ENCODE measurements around the gene MAB21L4. TPM values are rescaled to one million over a fixed set of nuclear protein-coding genes. Genes with fewer than 3 reads are reported as not detected.

Gene MAB21L4
- total and polyA plus RNA-seq, 4 donors, result 0.22 to 0.35 TPM; not detected in 2

- Histone ChIP-seq H3K27me3 (ENCODE audit: control insufficient read depth, insufficient read depth, low read length) (no peaks in the 10 kb centered on the region), H3K4me1 (ENCODE audit: control insufficient read depth, insufficient read depth, low read length) (peaks cover 2% of the 10 kb centered on the region), H3K27ac (ENCODE audit: low read depth, low read length) (no peak overlapping the region), H3K4me3 (ENCODE audit: low read depth, low read length) (no peak overlapping the region), H3K36me3 (ENCODE audit: control insufficient read depth, insufficient read depth, low read length) (no peaks in the 10 kb centered on the region), H3K9me3 (ENCODE audit: control insufficient read depth, insufficient read depth, low read length) (no peaks in the 10 kb centered on the region)
- DNase-seq (ENCODE audit: low read depth in 4 of 6, low spot score in 6 of 6), result no peak
- WGBS (ENCODE audit: insufficient coverage), result 80% methylated on average over 7 of the region's 7 CpGs
Observed at GRCh38 chr2:240879105-240879504, 16.9 kb downstream of the MAB21L4 start.

- no peak for DNase-seq (ENCODE audit: low read depth in 4 of 6, low spot score in 6 of 6)
- Histone ChIP-seq H3K36me3 (ENCODE audit: control insufficient read depth, insufficient read depth, low read length) (no peaks in the 10 kb centered on the region), H3K27ac (ENCODE audit: low read depth, low read length) (no peak overlapping the region), H3K9me3 (ENCODE audit: control insufficient read depth, insufficient read depth, low read length) (no peaks in the 10 kb centered on the region), H3K27me3 (ENCODE audit: control insufficient read depth, insufficient read depth, low read length) (no peaks in the 10 kb centered on the region), H3K4me1 (ENCODE audit: control insufficient read depth, insufficient read depth, low read length) (peaks cover 2% of the 10 kb centered on the region), H3K4me3 (ENCODE audit: low read depth, low read length) (no peak overlapping the region)
- WGBS (ENCODE audit: insufficient coverage), result 93% methylated on average over 15 of the region's 18 CpGs
Observed at GRCh38 chr2:240878341-240878936, 17.5 kb downstream of the MAB21L4 start.

DNA sequence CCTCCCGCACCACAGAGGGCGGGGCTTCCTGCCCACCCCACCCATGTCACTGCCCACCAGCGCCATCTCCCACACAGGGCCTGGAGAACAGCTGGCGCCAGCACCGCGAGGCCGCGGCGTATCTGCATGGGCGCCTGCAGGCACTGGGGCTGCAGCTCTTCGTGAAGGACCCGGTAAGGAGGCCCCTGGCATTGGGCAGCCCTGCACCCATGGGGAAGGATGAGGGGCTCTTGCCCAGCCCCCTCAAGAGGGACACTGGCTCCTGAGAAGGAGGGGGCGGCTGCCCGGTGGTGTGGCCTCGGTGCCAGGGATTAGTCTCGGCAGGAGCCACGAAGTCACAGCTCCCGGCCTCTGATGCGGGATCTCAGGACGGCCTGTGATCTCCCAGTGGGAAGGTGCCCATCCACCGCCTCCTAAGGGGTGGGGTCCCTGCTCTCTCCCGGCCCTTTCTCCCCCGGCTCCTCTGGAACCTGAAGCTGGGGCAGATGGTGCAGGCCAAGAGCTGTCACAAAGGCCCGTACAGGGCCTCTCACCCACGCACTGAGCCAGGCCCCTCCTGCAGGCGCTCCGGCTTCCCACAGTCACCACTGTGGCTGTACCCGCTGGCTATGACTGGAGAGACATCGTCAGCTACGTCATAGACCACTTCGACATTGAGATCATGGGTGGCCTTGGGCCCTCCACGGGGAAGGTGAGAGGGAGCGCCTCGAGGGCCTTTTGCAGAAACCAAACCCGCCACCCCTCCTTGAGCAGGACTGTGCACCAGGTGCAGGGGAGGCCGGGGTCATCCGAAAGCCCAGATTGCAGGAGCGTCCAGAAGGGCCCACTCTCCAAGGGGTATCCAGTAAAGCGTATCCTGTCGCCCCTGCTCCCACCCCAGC is 18.3 kb downstream of the MAB21L4 start:
- Histone ChIP-seq H3K27ac (ENCODE audit: low read depth, low read length) (no peak overlapping the region), H3K4me3 (ENCODE audit: low read depth, low read length) (no peak overlapping the region), H3K36me3 (ENCODE audit: control insufficient read depth, insufficient read depth, low read length) (no peaks in the 10 kb centered on the region), H3K4me1 (ENCODE audit: control insufficient read depth, insufficient read depth, low read length) (peaks cover 2% of the 10 kb centered on the region), H3K9me3 (ENCODE audit: control insufficient read depth, insufficient read depth, low read length) (no peaks in the 10 kb centered on the region), H3K27me3 (ENCODE audit: control insufficient read depth, insufficient read depth, low read length) (no peaks in the 10 kb centered on the region)
- WGBS (ENCODE audit: insufficient coverage), result 86% methylated on average over 32 of the region's 40 CpGs
- no peak for DNase-seq (ENCODE audit: low read depth in 4 of 6, low spot score in 6 of 6)

- 82% methylated on average over 14 of the region's 18 CpGs for WGBS (ENCODE audit: insufficient coverage)
- Histone ChIP-seq H3K9me3 (ENCODE audit: control insufficient read depth, insufficient read depth, low read length) (no peaks in the 10 kb centered on the region), H3K27me3 (ENCODE audit: control insufficient read depth, insufficient read depth, low read length) (no peaks in the 10 kb centered on the region), H3K4me1 (ENCODE audit: control insufficient read depth, insufficient read depth, low read length) (peaks cover 2% of the 10 kb centered on the region), H3K27ac (ENCODE audit: low read depth, low read length) (no peak overlapping the region), H3K36me3 (ENCODE audit: control insufficient read depth, insufficient read depth, low read length) (no peaks in the 10 kb centered on the region), H3K4me3 (ENCODE audit: low read depth, low read length) (no peak overlapping the region)
- no peak for DNase-seq (ENCODE audit: low read depth in 4 of 6, low spot score in 6 of 6)
Observed at GRCh38 chr2:240876475-240877251, 19.3 kb downstream of the MAB21L4 start.

GRCh38 chr2:240876035-240876474 is 19.9 kb downstream of the MAB21L4 start:
- Histone ChIP-seq H3K4me3 (ENCODE audit: low read depth, low read length) (no peak overlapping the region), H3K27ac (ENCODE audit: low read depth, low read length) (no peak overlapping the region), H3K27me3 (ENCODE audit: control insufficient read depth, insufficient read depth, low read length) (no peaks in the 10 kb centered on the region), H3K36me3 (ENCODE audit: control insufficient read depth, insufficient read depth, low read length) (no peaks in the 10 kb centered on the region), H3K4me1 (ENCODE audit: control insufficient read depth, insufficient read depth, low read length) (peaks cover 2% of the 10 kb centered on the region), H3K9me3 (ENCODE audit: control insufficient read depth, insufficient read depth, low read length) (no peaks in the 10 kb centered on the region)
- 64% methylated on average over 7 of the region's 7 CpGs for WGBS (ENCODE audit: insufficient coverage)
- no peak for DNase-seq (ENCODE audit: low read depth in 4 of 6, low spot score in 6 of 6)

GRCh38 chr2:240875228-240876034 is 20.5 kb downstream of the MAB21L4 start:
- H3K9me3 ChIP-seq (ENCODE audit: control insufficient read depth, insufficient read depth, low read length), result no peaks in the 10 kb centered on the region
- H3K27ac ChIP-seq (ENCODE audit: low read depth, low read length), result no peak overlapping the region
- no peaks in the 10 kb centered on the region for H3K27me3 ChIP-seq (ENCODE audit: control insufficient read depth, insufficient read depth, low read length)
- H3K36me3 ChIP-seq (ENCODE audit: control insufficient read depth, insufficient read depth, low read length), result no peaks in the 10 kb centered on the region
- WGBS (ENCODE audit: insufficient coverage), result 91% methylated on average over 22 of the region's 22 CpGs
- no peak for DNase-seq (ENCODE audit: low read depth in 4 of 6, low spot score in 6 of 6)
- peaks cover 2% of the 10 kb centered on the region for H3K4me1 ChIP-seq (ENCODE audit: control insufficient read depth, insufficient read depth, low read length)
- H3K4me3 ChIP-seq (ENCODE audit: low read depth, low read length), result no peak overlapping the region

DNA sequence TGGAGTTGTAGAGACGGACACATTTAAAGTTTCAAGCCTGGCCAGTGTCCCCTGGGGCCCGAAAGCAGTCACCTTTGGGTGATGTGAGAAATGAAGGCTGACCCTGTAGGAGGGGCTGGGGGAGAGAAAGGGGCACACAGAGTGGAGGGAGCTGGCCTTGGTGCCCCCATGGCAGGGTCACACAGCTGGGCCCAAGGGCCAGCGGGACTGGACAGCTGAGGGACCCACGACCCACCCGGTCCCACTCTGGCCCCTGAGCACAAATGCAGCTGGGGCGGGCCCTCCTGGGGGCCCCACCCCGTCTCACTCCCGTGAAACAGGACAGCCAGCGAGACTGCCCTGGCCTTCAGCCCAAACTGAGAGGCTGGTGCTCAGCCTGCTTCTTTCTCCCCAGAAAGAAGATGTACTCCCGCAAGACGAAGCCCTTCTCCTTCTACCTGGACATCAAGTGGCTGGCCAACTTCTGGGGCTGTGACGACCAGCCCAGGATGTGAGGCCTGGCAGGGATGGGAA is 21.2 kb downstream of the MAB21L4 start:
- no peak for DNase-seq (ENCODE audit: low read depth in 4 of 6, low spot score in 6 of 6)
- 84% methylated on average over 10 of the region's 12 CpGs for WGBS (ENCODE audit: insufficient coverage)

DNA sequence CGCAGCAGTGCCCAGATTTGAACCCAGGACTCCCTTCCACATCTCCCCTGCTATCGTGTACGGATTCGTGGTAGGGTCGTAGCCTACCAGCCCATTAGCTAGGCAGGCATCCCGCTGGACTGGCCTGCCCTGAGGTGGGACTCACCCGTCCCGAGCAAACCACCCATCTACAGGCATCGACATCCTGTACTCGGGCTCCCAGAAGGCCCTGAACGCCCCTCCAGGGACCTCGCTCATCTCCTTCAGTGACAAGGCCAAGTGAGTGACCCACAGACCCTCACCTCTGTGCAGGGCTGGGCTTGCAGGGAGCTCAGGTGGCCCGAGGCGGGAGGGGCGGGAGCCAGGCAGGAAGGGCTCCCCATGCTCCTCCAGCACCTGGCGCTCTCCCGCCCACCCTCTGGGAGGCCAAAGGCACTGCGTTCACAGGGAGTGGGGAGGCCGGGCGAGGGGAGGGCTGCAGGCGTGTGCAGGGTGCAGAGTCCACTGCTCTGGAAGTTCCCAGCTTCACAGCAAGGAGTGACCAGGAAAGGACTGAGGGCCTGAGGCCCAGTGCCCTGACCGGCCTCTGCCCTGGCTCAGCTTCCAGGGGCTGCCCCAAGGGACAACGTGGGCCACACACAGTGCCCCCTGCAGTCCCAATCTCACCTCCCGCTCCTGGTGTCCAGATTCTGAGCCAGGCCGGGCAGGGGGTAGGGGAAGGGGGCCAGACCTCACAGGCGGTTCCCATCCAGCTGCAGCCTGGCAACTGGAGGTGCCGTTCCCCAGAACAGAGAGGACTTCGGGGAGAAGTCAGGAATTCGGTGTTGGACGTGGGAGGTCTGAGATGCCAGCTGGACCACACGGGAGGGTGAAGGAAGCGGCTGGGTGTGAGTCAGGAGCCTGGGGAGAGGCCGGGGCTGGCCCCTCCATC is 21.9 kb downstream of the MAB21L4 start:
- H3K27ac ChIP-seq (ENCODE audit: low read depth, low read length), result no peak overlapping the region
- WGBS (ENCODE audit: insufficient coverage), result 71% methylated on average over 31 of the region's 33 CpGs
- no peak for DNase-seq (ENCODE audit: low read depth in 4 of 6, low spot score in 6 of 6)
- H3K4me1 ChIP-seq (ENCODE audit: control insufficient read depth, insufficient read depth, low read length), result peaks cover 2% of the 10 kb centered on the region
- H3K4me3 ChIP-seq (ENCODE audit: low read depth, low read length), result no peak overlapping the region
- no peaks in the 10 kb centered on the region for H3K9me3 ChIP-seq (ENCODE audit: control insufficient read depth, insufficient read depth, low read length)
- no peaks in the 10 kb centered on the region for H3K27me3 ChIP-seq (ENCODE audit: control insufficient read depth, insufficient read depth, low read length)
- no peaks in the 10 kb centered on the region for H3K36me3 ChIP-seq (ENCODE audit: control insufficient read depth, insufficient read depth, low read length)

More for the DNA sequence above, 21.2 kb downstream of the MAB21L4 start:
- Histone ChIP-seq H3K4me3 (ENCODE audit: low read depth, low read length) (no peak overlapping the region), H3K4me1 (ENCODE audit: control insufficient read depth, insufficient read depth, low read length) (peaks cover 2% of the 10 kb centered on the region), H3K27me3 (ENCODE audit: control insufficient read depth, insufficient read depth, low read length) (no peaks in the 10 kb centered on the region), H3K9me3 (ENCODE audit: control insufficient read depth, insufficient read depth, low read length) (no peaks in the 10 kb centered on the region), H3K36me3 (ENCODE audit: control insufficient read depth, insufficient read depth, low read length) (no peaks in the 10 kb centered on the region), H3K27ac (ENCODE audit: low read depth, low read length) (no peak overlapping the region)

All from spinal cord (tissue), 10 donors.